RWPE2 (cell line): Measurements from ENCODE around the gene ITFG1.
"Not testable (repeated sequence)": the region's sequence is repeated elsewhere in the genome, so short reads cannot be mapped to it uniquely, and the experiment has no call there.

Experiments
- ATAC-seq: fragments of 200-7000 bp; cut with Tn5 transposase; 3 replicates; pipeline ENCODE4 v1.9.1; 2021; ENCODE audit warnings: low read depth
- DNase-seq: peaks from one replicate; pipeline ENCODE4 v3.0.0-alpha.2; 2020; ENCODE audit warnings: low spot score
- H3K27ac ChIP-seq: fragments of 450-650 bp; 2 replicates; pipeline ENCODE4 v1.5.1; 2017; ENCODE audit warnings: mild to moderate bottlenecking; ENCODE audit not compliant: poor library complexity, severe bottlenecking
- H3K27me3 ChIP-seq: fragments of 250-450 bp; sonication (Bioruptor Pico); 2 replicates; pipeline ENCODE4 v1.5.1; 2021; ENCODE audit warnings: mild to moderate bottlenecking, moderate library complexity; ENCODE audit not compliant: insufficient read depth, poor library complexity, severe bottlenecking
- H3K36me3 ChIP-seq: fragments of 250-450 bp; sonication (Bioruptor Pico); 2 replicates; pipeline ENCODE4 v1.5.1; 2020; ENCODE audit warnings: low read depth, mild to moderate bottlenecking, moderate library complexity
- H3K4me1 ChIP-seq: fragments of 250-450 bp; sonication (Bioruptor Pico); 2 replicates; pipeline ENCODE4 v1.5.1; 2021; ENCODE audit warnings: mild to moderate bottlenecking, moderate library complexity; ENCODE audit not compliant: insufficient read depth, poor library complexity, severe bottlenecking
- H3K4me3 ChIP-seq: fragments of 250-450 bp; sonication (Bioruptor Pico); 2 replicates; pipeline ENCODE4 v1.5.1; 2021; ENCODE audit warnings: mild to moderate bottlenecking, moderate library complexity; ENCODE audit not compliant: severe bottlenecking
- H3K9me3 ChIP-seq: fragments of 250-450 bp; sonication (Bioruptor Pico); 2 replicates; pipeline ENCODE4 v1.5.1; 2021; ENCODE audit warnings: mild to moderate bottlenecking, moderate library complexity; ENCODE audit not compliant: severe bottlenecking
- CTCF ChIP-seq: fragments of 450-650 bp; IDR thresholded peaks from one replicate; pipeline ENCODE4 v1.5.1; 2017; ENCODE audit warnings: mild to moderate bottlenecking, moderate library complexity; ENCODE audit not compliant: poor library complexity, severe bottlenecking

ITFG1 gene

GRCh38 chr16:47473792-47474191 lies 12.9 kb upstream of the ITFG1 start:
- DNase-seq (no peak), ATAC-seq (no peak)
- Histone ChIP-seq H3K9me3 (no peaks in the 10 kb centered on the region), H3K27me3 (no peaks in the 10 kb centered on the region), H3K27ac (no peak overlapping the region), H3K4me3 (no peak overlapping the region), H3K4me1 (peaks cover 26% of the 10 kb centered on the region), H3K36me3 (peaks cover 9% of the 10 kb centered on the region)
- TF ChIP-seq CTCF: no peak

GRCh38 chr16:47473004-47473403 lies 12.1 kb upstream of the ITFG1 start:
- H3K27me3 ChIP-seq, H3K9me3 ChIP-seq, ATAC-seq, DNase-seq, H3K4me3 ChIP-seq, H3K36me3 ChIP-seq, H3K27ac ChIP-seq: not testable (repeated sequence)
- peaks cover 25% of the 10 kb centered on the region for H3K4me1 ChIP-seq

GRCh38 chr16:47470810-47471209 lies 9.9 kb upstream of the ITFG1 start:
- H3K4me1 ChIP-seq: peaks cover 12% of the 10 kb centered on the region
- no peak overlapping the region for H3K4me3 ChIP-seq
- no peak for ATAC-seq
- no peak for DNase-seq
- H3K27ac ChIP-seq: no peak overlapping the region
- H3K27me3 ChIP-seq: no peaks in the 10 kb centered on the region
- TF ChIP-seq CTCF: no peak
- H3K9me3 ChIP-seq: no peaks in the 10 kb centered on the region
- peaks cover 14% of the 10 kb centered on the region for H3K36me3 ChIP-seq

GRCh38 chr16:47470211-47470610 lies 9.3 kb upstream of the ITFG1 start:
- peaks cover 20% of the 10 kb centered on the region for H3K36me3 ChIP-seq
- H3K4me1 ChIP-seq: peaks cover 12% of the 10 kb centered on the region
- H3K27ac ChIP-seq: no peak overlapping the region
- no peak for DNase-seq
- H3K4me3 ChIP-seq: no peak overlapping the region
- no peaks in the 10 kb centered on the region for H3K27me3 ChIP-seq
- H3K9me3 ChIP-seq: no peaks in the 10 kb centered on the region
- no peak for TF ChIP-seq CTCF
- no peak for ATAC-seq

- H3K27ac ChIP-seq: no peak overlapping the region
- TF ChIP-seq CTCF: no peak
Observed at GRCh38 chr16:47469227-47469626, 8.4 kb upstream of the ITFG1 start.

GRCh38 chr16:47468070-47468689 lies 7.3 kb upstream of the ITFG1 start:
- DNase-seq, H3K9me3 ChIP-seq, H3K27me3 ChIP-seq, H3K27ac ChIP-seq, H3K4me3 ChIP-seq, ATAC-seq: not testable (repeated sequence)
- H3K4me1 ChIP-seq: peaks cover 25% of the 10 kb centered on the region
- H3K36me3 ChIP-seq: peaks cover 33% of the 10 kb centered on the region

More at GRCh38 chr16:47469227-47469626, 8.4 kb upstream of the ITFG1 start:
- H3K36me3 ChIP-seq: peaks cover 30% of the 10 kb centered on the region
- DNase-seq: no peak
- H3K4me3 ChIP-seq: no peak overlapping the region
- no peaks in the 10 kb centered on the region for H3K9me3 ChIP-seq
- no peaks in the 10 kb centered on the region for H3K27me3 ChIP-seq
- peaks cover 20% of the 10 kb centered on the region for H3K4me1 ChIP-seq
- ATAC-seq: no peak
